ENCODE results near the gene GLUL.

- TF ChIP-seq POLR2A (IDR thresholded peaks at IDR 0.05): no peak
- no peak for TF ChIP-seq CTCF (IDR thresholded peaks at IDR 0.05)
Measured at GRCh38 chr1:182389619-182390047, 2.0 kb downstream of the GLUL start.
